Erythroblast (primary cell): ENCODE results near the gene GPR25.

Experiments used
- GATA1 ChIP-seq: IDR thresholded peaks from 2 replicates; pipeline ENCODE4 v1.6.1; 2011; ENCODE audit warnings: low read depth, mild to moderate bottlenecking, control low read depth, low read length, moderate library complexity
- POLR2A ChIP-seq: IDR thresholded peaks from 2 replicates; pipeline ENCODE4 v1.6.1; 2011; ENCODE audit warnings: mild to moderate bottlenecking, low read length

DNA sequence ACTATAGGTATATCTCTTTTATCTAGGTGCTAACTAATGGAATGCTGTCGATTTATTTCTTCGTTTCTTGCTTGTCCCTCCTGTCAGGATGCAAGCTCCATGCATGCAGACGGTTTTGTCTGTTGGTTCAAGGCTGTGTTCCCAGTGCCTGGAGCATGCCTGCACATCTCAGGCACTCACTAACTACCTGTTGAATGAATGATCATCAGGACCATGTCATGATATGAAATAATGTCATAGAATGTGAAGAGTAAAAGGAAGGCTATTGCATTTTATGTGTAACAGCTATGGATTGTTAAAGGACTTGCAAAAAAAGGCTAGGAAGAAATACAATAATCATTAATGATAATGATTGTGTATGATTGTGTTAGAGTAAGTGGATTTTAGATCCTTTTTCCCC is 4.2 kb downstream of the GPR25 start:
- TF ChIP-seq POLR2A = no peak
- no peak for TF ChIP-seq GATA1
